ENCODE measurements around the gene TUBB4B. TPM values are rescaled to one million over a fixed set of nuclear protein-coding genes. Genes with fewer than 3 reads are reported as not detected.
"Not testable (repeated sequence)": the region's sequence is repeated elsewhere in the genome, so short reads cannot be mapped to it uniquely, and the experiment has no call there.

The TUBB4B gene
- total RNA-seq, 2 donors from 2014 or later = 79.1 to 171 TPM

DNA sequence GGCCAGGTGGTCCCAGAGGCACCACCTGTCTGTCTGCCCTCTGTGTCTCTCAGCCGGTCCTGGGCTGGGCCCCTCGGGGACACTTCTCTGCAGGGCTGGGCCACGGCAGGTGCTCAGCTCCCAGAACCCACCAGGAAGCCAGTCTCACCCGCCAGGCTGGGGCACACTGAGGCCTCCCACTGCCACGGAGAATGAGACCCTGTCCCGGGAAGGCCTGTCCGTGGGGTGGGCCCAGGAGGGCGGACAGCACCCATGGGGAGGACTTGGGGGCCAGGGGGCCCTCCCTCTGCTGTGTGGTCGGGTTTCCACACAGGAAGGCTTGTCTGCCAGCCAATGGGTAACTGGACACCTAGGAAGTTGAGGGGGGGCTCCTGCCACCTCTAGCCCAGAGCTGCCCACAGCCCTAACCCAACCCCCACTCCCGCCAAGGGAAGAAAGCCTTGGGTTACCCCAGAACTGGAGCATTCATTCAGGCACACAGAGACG lies 4.1 kb upstream of the TUBB4B start:
- Histone ChIP-seq H3K4me3 (no peak overlapping the region), H3K27ac (peak overlapping the region in 2 of 4 donors; percentile 4 to 36)
- no peak for DNase-seq

DNA sequence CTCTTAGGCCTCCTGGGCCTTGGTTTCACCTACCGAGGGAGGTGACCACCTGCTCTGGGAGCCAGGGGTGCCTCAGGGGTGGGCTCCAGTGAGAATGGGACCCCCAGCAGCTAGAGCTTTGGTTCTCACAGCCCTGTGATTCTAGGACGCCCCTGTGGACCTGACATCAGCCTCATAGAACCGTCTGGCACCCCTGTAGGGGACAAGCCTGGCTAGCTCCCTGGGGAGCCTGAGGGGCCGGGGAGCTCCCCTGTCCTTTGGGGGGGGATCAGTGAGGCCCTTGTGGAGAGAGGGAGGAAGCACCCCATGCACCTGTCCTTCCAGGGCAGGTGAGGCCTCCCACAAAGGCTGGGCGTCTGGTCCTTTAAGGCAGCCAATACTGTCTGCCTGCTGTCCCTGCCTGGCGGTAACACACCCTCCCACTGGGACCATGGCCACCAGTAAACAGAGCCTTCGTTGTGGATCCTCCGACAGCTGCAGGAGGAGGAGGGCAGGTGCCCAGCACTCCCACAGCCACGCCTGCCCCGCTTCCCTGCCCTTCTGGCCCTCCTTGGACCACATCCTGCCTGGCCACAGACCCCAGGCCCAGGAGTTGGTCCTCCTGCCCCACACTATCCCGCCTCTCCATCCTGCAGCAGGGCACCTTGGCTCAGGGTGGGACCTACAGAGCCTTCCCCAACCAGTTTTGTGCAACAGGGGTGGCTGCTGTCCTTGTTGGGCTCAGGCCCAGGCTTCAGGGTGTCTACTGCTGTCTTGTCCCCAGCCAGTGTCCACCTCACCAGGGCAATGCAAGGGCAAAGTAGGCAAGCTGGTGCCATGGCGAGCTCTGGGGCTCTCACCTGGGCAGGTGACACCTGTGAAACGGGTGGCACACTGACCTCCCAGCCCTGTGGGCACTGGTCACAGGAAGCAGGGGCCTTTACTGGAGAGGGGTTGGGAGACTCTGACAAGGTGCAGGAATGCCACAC lies 3.0 kb upstream of the TUBB4B start:
- peaks cover 47% of the 10 kb centered on the region for H3K4me1 ChIP-seq
- WGBS, 2 donors = 48% methylated on average over 10 to 12 of the region's 13 CpGs
- no peak overlapping the region for H3K4me3 ChIP-seq
- H3K27ac ChIP-seq = peak overlapping the region in 3 of 4 donors; percentile 17 to 55 (median 36)
- H3K9me3 ChIP-seq = no peaks in the 10 kb centered on the region
- H3K36me3 ChIP-seq (replicated peaks in 1 of 2; ENCODE audit: insufficient read depth in 1 of 2, low read depth in 2 of 2) = no peaks in the 10 kb centered on the region
- intact Hi-C loops (cut with DNase I) = no loop called here
- DNase-seq (peak in 3 of 4 donors; percentile 46 to 66 (median 60)), ATAC-seq (no peak)
- H3K27me3 ChIP-seq = peaks cover 0 to 13% of the 10 kb centered on the region in 2 donors
- peak in 1 of 3 donors; percentile 7 for TF ChIP-seq POLR2A (IDR thresholded peaks at IDR 0.05)
- TF ChIP-seq, protein P1, sequence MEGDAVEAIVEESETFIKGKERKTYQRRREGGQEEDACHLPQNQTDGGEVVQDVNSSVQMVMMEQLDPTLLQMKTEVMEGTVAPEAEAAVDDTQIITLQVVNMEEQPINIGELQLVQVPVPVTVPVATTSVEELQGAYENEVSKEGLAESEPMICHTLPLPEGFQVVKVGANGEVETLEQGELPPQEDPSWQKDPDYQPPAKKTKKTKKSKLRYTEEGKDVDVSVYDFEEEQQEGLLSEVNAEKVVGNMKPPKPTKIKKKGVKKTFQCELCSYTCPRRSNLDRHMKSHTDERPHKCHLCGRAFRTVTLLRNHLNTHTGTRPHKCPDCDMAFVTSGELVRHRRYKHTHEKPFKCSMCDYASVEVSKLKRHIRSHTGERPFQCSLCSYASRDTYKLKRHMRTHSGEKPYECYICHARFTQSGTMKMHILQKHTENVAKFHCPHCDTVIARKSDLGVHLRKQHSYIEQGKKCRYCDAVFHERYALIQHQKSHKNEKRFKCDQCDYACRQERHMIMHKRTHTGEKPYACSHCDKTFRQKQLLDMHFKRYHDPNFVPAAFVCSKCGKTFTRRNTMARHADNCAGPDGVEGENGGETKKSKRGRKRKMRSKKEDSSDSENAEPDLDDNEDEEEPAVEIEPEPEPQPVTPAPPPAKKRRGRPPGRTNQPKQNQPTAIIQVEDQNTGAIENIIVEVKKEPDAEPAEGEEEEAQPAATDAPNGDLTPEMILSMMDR (IDR thresholded peaks at IDR 0.05) = no peak

More for the DNA sequence above, 4.1 kb upstream of the TUBB4B start:
- ATAC-seq = no peak
- H3K36me3 ChIP-seq (replicated peaks in 1 of 2; ENCODE audit: insufficient read depth in 1 of 2, low read depth in 2 of 2) = no peaks in the 10 kb centered on the region
- TF ChIP-seq, protein P1 (IDR thresholded peaks at IDR 0.05) = no peak
- TF ChIP-seq POLR2A (IDR thresholded peaks at IDR 0.05) = no peak
- 35% methylated on average over 11 of the region's 11 CpGs; no CpG with 5 or more reads in 1 of the 2 donors for WGBS, 2 donors
- intact Hi-C loops (cut with DNase I) = no loop called here
- peaks cover 0 to 14% of the 10 kb centered on the region in 2 donors for H3K27me3 ChIP-seq
- H3K4me1 ChIP-seq = peaks cover 37% of the 10 kb centered on the region
- H3K9me3 ChIP-seq = no peaks in the 10 kb centered on the region

DNA sequence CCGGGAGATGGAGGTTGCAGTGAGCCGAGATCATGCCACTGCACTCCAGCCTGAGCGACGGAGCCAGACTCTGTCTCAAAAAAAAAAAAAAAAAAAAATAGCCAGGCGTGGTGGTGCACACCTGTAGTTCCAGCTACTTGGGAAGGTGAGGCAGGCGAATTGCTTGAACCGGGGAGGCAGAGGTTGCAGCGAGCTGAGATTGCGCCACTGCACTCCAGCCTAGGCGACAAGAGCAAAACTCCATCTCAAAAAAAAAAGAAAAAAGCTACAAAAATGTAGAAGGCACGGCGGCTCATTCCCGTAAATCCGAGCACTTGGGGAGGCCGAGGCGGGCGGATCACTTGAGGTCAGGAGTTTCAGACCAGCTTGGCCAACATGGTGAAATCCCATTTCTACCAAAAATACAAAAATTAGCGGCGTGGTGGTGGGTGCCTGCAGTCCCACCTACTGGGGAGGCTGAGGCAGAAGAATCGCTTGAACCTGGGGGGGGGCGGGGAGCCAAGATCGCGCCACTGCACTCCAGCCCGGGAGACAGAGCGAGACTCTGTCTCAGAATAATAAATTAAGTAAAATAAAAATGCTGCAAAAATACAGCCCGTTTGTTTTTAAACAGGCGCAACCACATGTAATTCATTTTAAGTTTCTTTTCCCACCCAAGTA lies 1.4 kb upstream of the TUBB4B start:
- intact Hi-C loops (cut with DNase I); ATAC-seq: not testable (repeated sequence)

DNA sequence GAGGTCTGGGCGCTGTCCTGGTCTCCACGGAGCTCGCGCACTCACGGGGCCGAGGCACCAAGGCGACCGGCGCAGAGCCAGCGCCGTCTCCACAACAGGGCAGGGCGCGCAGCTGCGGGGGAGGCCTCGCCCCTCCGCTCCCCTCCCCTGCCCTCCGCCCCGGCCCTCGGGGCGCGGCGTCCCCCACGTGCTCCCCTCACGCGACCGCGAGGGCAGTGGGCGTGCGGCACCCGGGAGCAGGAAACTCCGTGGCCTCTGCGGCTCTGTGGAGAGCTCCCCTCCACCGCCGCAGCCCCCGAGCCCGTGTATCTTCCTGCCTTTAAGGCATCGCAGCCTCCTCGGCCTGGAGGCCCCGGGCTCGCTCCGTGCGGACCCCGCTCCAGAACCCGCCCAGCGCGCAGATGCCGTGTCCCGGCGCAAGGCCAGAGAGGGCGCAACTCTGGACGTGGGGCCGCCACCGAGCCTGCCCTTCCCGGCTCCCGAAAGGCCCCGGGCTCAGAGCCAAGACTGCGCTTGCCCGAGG lies 708 bp upstream of the TUBB4B start:
- intact Hi-C loops (cut with DNase I) = no loop called here
- Histone ChIP-seq H3K4me1 (peaks cover 65% of the 10 kb centered on the region), H3K9me3 (no peaks in the 10 kb centered on the region), H3K27ac (peak overlapping the region; percentile 88 to 98 (median 91)), H3K4me3 (peak overlapping the region; percentile 4 to 44), H3K36me3 (replicated peaks in 1 of 2; ENCODE audit: insufficient read depth in 1 of 2, low read depth in 2 of 2) (no peaks in the 10 kb centered on the region), H3K27me3 (peaks cover 0 to 6% of the 10 kb centered on the region in 2 donors)
- ATAC-seq (peak; percentile 28), DNase-seq (peak; percentile 76 to 85 (median 80))
- WGBS, 2 donors = 1% methylated on average over 58 of the region's 58 CpGs; no CpG with 5 or more reads in 1 of the 2 donors
- TF ChIP-seq POLR2A (IDR thresholded peaks at IDR 0.05) = no peak
- TF ChIP-seq, protein P1 (IDR thresholded peaks at IDR 0.05) = peak in 2 of 7 experiments; percentile 4 to 6

More for the DNA sequence above, 1.4 kb upstream of the TUBB4B start:
- not testable (repeated sequence) for H3K9me3 ChIP-seq; DNase-seq; H3K36me3 ChIP-seq (replicated peaks in 1 of 2; ENCODE audit: insufficient read depth in 1 of 2, low read depth in 2 of 2); H3K27me3 ChIP-seq
- Histone ChIP-seq H3K27ac (peak overlapping the region; percentile 88 to 98 (median 91)), H3K4me3 (peak overlapping the region in 1 of 2 donors; percentile 44), H3K4me1 (peaks cover 64% of the 10 kb centered on the region)
- WGBS, 2 donors = 48 to 62% methylated on average over 21 to 23 of the region's 27 CpGs
